Keratinocyte (primary cell): Measurements from ENCODE around the gene ZNF488.

Source experiments
- CTCF ChIP-seq, 3 experiments: IDR thresholded peaks in 1 of 3; conservative IDR thresholded peaks in 1 of 3; optimal IDR thresholded peaks in 1 of 3; 2 replicates in 2 of 3; 3 replicates in 1 of 3; pipeline versions ENCODE3 to v1.5.1; 2011; ENCODE audit warnings: low read length in 3 of 3, mild to moderate bottlenecking in 3 of 3, moderate library complexity in 2 of 3, control low read depth in 1 of 3, inconsistent platforms in 1 of 3; ENCODE audit not compliant: insufficient read depth in 2 of 3; ENCODE audit errors: extremely low read depth in 1 of 3
- EZH2 ChIP-seq: IDR thresholded peaks from one replicate; pipeline ENCODE4 v1.6.1; 2012; ENCODE audit warnings: inconsistent platforms, mild to moderate bottlenecking, low read length, moderate library complexity

- no peak for TF ChIP-seq CTCF (optimal IDR thresholded peaks at IDR 0.05 in 1 of 3, IDR thresholded peaks at IDR 0.05 in 1 of 3, conservative IDR thresholded peaks at IDR 0.05 in 1 of 3; ENCODE audit: extremely low read depth in 1 of 3, insufficient read depth in 2 of 3, low read length in 3 of 3)
- no peak for TF ChIP-seq EZH2
Measured at GRCh38 chr10:47406870-47407691, 23.0 kb upstream of the ZNF488 start.
